A172 (cell line): ENCODE results near the gene POP7. TPM values are rescaled to one million over a fixed set of nuclear protein-coding genes. Genes with fewer than 3 reads are reported as not detected.

Source experiments
- DNase-seq: peaks from one replicate; pipeline ENCODE4 v3.0.0-alpha.2; 2015; ENCODE audit warnings: low spot score
- total RNA-seq: library from RNA; depleted of rRNA; stranded (reverse); fragments of >200 nt; shearing (Covaris generic); gene quantifications from 2 replicates; pipeline ENCODE4 v1.2.3, GENCODE V29; 2014

The POP7 gene
- total RNA-seq, 1 experiment from 2014 or later = 76.9 TPM

DNA sequence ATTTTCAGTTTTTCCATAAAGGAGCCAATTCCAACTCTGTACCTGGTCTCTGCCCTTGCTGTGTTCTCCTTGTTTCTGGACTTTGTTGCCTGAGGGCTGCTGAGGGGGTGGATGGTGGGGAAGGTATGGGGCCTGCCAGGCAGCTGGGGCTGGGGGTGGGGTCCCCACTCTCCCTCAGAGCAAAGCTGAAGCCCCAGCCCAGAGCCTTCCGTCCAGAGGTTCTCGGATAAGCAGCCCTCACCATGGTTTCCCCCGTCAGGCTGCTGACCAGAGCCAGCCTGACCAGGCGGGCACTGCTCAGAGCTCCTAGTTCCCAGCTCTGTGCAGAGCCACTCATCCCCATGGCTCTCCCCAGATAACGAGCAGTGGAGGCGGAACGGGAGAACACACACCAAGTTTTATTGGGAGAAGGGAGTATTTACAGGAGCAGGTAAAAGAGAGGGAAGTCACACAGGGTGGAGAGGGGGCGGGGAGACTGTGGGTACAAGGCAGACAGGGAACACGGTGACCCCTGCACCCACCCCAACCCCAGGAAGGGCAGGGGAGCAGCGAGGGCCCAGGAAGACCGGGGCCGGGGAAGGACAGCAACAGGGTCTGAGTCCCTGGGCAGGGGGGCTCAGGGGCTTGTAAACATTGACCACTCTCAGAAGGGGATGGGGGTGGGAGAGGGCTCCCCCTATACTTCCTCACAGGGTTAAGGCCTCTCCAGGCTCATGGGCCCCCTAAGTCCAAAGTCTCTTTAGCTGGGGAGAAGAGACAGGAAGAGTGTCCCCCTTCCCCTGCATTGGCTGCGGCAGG is 26.6 kb upstream of the POP7 start:
- DNase-seq = no peak

DNA sequence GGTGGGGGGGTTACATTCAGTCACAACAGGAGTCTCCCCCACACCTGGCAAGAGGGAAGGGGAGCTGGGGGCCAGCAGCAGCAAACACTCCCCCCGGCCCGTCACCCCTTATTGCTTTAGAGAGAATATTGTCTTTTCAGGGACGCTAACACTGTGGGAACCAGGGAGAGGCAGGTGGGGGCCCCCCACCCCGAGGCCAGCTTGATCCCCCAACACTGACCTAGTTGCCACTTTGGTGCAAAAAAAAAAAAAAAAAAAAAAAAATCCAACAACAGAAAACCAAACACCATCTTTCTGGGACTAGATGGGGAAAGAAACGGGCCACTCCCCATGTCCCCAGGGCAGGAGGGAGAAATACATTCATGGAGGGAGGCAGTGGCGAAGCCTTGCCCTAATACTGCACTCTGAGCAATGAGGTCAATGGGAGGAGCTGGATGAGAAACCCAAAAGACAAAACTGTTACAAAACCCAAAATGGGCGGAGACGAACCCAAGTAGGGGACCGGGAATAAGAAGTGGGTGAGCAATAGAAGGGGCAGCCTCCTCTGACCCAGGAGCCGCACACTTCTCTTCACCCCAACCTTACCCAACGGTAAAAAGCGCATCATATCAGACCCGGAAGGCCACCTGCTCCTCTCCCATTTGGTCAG is 25.9 kb upstream of the POP7 start:
- DNase-seq = no peak

DNA sequence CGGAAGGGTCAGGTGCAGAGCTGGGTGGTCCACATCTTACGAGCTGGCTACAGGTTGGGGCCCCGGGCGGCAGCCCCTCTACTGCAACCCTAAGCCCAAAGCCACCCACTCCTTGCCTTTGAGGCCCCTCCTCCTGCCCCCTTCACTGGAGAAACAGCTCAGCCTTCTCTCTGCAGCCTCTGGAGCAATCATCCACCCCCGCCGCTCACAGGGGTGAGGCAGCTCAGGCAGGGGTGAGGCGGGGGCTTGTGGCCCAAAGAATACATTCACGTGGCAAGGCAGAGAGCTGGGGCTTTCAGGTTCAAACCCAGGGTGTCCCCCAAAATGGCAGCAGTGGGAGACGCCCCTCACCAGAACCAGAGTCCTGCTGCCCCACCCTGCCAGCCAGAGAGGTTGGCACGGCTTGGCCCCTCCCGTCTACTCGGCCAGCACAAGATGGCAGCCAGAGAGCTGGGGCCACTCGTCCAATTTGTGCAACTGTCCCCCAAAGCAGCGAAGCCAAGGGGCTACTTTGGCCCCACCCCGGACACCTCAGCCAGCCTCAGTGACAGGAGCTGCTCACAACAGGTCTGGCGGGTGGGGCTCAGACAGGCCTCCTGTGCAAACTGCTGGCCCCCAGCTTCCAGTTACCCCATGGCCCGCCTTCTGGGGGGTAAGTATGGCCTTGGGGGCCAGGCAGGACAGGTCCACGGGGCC is 25.2 kb upstream of the POP7 start:
- DNase-seq = no peak

DNA sequence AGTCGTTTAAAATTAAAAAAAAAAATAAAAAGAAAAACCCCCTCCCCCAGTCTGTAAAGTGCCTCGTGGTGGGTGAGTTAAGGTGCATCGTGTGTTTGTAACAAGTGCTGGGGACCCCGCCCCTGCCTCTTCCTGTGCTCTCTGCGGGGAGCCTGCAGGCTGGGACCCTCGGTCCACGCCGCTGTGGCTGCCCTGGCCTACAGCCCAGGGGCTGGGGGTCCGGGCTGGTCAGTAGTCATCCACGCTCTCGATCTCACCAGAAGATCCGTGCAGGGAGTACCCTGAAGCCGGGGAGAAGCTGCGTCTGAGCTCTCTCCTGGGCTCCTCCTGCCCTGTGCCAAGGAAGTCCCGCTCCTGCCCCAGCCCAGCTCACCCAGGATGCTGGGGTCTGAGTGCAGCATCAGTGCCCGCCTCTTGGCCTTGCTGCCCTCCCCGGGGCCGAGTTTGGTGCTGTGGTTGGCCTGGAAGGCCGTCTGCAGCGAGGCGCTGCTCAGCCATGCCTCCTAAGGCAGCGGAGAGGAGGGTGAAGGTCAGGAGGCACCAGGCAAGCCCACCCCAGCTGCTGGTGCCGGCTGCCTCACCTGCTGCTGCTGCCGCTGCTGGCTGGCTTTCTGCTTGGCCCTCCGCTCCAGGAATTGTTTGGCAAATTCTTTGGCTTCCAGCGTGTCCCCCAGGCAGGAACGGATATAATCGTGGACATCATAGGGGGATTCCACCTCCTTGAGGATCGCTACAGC is 24.3 kb upstream of the POP7 start:
- DNase-seq = no peak

DNA sequence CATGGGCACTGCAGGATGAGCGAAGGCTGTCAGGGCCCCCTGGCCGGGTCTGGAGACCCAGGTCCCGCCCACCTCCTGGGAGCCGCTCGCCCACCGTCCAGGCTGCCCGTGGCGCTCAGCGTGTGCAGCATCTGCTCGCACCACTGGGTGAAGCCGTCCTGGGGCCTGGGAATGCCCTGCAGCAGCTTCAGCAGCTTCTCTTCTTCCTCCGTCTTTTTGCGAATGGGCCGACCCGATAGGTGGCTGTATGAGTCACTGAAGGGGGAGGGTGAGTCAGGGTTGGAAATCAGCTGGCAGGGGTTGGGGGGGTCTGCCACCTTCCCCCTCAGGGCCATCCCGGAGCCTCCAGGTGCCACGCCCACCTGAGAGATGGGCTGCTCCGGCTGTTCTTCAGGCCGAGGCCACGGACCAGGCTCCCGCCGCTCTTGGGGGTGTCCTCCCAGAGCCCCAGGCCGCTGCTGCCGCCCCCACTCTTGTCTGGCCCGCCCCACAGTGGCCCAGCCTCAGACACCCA is 23.6 kb upstream of the POP7 start:
- DNase-seq = peak; percentile 74

DNA sequence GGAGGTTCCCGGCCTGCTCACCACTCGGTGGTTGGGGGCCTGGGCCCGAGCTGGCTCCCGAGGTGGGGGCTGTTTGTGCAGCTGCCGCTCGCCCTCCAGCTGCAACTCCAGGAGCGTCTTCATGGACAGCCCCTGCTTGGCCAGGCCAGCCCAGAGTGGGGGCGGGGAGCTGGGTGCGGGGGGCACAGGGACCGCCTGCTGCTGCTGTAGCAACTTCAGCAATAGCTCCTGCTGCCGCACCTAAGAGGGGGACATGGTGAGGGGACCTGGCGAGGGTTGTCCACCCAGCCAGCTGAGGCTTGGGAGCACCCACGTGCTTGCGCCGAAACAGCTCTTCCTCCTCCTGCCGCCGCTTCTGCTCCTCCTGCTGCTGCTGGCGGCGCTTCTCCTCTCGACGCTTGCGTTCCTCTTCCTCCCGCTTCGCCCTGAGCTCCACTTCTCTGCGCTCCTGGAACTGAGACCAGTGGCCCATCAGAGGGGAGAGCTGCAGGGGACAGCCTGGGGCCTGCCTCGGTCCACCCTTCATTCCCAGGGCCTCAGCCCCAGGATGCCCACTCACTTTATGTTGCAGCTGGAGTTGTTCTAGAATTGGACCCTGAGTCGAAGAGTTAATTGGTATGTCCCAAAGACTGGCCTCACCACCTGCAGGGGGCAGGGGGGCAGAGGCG is 22.8 kb upstream of the POP7 start:
- DNase-seq = no peak

DNA sequence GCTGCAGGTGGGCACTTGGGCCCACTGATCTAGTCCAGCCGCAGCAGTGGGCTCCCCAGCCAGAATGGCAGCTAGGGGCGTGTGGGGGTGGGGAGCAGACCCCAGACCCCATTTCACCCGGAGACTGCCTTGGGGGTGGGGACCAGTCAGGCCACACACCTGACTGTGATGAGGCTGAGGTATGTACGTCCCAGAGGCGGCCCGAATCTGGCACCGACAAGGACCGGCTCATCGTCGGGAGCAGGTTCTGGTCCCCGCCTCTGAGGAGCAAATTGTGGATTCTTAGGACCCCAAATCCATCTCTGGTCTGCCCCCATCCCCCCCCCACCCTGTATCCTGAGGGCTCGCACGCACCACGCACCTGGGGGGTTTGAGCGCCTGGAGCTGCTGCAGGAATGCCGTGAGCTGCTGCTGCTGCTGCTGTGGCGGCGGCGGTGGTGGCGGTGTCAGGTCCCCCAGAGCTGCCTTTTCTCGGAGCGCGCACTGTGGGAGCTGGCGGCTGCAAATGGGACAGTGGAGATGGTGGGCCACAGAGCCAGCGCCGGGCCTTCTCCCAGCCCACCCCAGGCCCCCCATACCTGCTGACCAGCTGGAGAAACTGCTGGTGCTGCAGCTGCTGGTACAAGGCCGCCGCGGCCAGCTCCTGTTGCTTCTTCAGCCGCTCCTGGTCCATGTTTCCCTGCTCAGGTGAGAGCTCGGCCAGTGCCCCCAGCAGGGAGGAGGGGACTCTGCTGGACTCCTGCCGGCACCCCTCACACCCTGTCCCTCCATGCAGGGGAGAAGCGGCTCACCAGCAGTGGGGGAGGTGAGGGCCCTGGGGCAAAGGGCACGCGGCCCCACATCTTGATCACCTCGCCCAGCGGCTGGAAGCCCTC is 22.0 kb upstream of the POP7 start:
- DNase-seq = no peak

DNA sequence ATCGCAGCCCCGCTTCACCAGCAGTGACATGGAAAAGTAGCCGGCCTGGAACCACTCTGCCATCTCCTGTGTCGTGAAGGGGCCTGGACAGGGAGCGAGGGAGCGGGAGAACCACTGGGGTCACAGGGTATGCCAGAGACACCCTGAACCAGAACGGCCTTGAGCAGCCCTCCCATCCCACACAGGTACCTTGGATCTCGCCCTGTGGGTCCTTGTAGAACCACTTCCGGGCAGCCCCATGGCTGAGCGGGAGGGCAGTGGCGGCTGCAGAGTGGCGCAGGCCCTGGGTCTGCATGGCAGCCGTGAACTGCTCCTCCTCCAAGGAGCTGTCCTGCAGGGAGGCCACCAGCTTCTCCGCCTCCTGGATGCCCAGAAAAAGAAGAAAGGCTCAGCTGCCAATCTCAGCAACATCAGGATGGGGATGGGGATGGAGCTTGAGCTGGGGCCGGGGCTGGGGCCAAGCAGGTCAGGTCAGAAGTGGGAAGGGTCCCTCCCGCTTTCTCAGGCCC is 21.3 kb upstream of the POP7 start:
- no peak for DNase-seq

DNA sequence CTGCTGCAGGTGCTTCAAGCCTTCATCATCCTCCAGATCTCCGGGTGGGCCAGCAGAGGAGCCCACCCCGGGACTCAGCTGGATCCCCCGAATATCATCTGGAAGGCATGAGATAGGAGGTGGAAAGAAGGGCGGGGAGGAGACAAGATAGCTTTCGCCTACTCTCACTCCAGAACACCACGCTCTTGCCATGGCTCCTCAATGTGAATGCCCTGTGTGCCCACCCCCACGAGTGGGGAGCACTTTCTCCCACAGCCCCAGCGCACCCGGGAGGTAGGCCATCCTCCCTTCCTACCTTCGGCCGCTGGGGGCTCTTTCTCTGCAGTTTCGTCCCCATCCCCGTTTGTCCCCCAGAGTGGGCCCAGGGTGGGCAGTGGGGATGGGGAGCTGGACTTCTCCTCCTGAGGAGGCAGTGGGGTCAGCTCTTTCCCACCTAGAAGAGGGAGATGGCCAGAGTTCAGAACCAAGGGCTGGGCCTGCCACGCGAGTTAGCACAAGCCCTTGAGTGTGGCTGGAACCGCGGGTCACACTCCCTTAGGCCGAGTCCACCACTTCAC is 20.8 kb upstream of the POP7 start:
- no peak for DNase-seq

DNA sequence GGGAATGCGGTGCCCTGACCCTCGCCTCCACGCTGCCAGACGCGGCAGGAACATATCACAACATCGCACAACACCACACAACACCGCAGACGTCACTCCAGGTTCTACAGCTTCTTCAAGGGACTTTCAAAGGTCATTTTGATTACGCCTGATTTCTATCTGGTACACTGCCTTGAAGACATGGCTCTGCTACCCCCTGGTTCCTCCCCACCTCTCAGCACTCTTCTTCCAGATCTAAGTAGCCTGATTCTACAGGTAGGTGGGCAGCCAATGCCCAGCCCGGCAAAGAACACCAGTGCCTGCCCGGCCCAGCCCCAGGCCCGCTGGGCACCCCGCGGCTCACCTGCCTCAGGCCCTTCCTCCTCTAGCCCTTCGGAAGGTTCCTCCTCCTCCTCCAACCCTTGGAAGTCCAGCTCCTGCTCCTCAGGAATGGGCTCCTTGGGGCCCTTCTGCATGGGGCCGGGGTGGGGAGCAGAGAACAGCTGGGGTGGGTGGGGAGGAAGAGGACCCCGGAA is 20.2 kb upstream of the POP7 start:
- no peak for DNase-seq

DNA sequence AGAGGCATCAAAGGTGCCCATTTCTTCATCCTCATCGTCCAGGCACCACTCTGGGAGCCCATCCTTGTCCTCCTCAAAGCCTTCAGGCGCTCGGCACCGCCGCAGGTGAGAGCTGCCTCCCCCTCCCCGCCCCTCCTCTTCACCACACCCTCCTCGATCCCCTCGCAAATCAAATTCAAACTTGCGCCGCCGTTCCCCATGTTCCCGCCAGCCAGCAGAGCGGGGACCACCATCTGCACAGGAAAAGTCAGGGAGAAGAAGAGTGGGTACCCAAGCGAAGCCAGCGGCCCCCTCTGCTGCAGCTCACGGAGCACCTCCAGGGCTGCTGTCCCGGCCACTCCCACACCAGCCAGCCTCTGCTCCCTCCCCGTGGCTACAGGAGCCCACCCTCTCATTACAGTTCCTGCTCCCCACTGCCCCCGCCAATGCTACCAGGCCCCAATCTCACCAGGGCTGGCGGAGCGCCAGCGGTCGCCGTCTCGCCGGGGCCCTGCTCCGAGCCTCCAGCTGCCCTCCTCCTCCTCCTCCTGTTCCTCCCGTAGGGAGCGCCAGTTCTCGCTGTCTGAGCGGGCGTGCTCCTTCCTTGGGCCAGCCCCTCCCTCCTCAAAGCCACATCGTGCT is 19.6 kb upstream of the POP7 start:
- no peak for DNase-seq

DNA sequence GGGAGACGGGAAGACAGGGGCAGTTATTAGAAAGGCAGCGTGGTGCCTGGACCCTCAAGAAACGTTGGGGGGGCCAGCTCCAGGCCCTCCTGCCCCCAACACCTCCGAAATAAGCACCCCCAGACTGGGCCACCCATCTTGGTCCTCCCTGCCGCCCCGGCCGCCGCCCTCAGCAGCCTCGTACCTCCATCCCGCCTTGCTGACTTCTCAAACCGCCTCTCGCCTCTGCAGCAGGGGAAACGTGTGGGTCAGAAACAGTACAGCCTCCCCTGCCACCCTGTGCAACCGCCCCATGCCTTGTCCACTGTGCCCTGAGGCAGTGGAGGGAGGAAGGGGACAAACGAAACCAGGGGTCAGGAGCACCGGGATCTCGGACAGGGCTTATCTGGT is 19.1 kb upstream of the POP7 start:
- no peak for DNase-seq

DNA sequence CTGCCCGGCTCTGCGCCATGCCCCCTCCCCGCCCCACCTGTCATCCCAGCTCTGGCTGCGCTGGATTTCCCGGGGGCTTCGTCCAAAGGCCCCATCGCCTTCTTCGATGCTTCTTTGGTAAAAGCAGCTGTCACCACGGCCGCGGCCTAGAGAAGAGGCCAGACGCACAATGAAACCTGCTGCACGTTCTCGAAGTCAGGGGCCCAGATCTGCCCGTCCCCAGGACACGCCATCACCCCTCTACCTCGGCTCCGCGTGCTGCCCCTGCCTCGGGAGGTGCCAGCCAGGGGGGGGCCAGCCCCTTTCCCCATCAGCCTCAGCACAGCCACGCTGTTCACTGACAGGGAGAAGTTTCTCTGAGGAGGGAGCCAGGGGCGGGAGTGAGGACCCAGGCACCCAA is 18.7 kb upstream of the POP7 start:
- DNase-seq = no peak

DNA sequence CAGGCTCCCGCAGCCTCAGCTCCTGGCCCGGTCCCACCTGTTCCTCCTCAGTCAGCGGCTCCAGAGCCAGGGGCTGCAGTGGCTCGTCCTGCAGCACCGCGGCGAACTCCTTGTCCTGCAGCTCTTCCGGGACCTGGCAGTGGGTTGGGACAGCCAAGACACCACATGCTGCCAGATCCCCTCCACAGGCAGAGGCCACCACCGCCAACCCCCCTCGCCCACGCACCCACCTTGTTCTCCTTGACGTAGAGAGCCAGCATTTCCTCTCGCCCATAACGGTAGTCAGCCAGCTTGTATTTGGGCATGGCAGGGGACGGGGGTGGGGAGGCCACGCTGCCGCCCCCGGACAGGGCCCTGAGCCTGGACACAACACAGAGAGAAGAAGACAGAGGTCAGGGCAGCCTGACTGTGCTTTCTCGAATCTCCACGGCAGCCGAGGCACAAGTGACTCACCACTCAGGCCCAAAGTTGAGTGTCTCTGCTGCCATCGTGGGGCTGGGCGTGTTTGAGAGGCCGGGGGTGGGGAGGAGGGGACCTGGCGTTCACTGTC is 18.1 kb upstream of the POP7 start:
- DNase-seq = no peak

DNA sequence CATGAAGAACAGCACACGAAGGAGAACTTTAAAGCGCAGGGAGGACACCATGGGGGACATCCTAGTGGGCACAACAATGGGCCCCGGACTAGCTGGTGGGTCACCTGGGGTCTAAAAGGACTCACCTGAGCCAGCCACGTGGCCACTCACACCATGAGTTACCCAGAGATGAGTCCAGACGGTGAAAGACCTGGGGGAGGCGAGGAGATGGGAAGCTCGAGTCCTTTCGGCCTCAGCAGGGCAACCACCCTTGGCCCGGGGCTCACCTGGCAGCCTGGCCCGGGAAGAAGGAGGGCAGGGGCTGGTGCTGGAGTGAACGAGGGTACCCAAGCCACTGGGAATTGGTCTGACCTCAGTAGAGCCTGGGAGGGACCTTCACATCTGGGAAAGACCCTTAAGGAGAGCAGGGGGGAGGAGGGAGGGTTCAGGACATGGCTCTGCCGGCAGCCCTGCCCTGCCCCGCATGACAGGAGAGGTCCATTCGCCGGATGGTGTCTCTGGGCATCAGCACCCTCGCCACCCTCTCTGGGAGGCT is 17.5 kb upstream of the POP7 start:
- no peak for DNase-seq

DNA sequence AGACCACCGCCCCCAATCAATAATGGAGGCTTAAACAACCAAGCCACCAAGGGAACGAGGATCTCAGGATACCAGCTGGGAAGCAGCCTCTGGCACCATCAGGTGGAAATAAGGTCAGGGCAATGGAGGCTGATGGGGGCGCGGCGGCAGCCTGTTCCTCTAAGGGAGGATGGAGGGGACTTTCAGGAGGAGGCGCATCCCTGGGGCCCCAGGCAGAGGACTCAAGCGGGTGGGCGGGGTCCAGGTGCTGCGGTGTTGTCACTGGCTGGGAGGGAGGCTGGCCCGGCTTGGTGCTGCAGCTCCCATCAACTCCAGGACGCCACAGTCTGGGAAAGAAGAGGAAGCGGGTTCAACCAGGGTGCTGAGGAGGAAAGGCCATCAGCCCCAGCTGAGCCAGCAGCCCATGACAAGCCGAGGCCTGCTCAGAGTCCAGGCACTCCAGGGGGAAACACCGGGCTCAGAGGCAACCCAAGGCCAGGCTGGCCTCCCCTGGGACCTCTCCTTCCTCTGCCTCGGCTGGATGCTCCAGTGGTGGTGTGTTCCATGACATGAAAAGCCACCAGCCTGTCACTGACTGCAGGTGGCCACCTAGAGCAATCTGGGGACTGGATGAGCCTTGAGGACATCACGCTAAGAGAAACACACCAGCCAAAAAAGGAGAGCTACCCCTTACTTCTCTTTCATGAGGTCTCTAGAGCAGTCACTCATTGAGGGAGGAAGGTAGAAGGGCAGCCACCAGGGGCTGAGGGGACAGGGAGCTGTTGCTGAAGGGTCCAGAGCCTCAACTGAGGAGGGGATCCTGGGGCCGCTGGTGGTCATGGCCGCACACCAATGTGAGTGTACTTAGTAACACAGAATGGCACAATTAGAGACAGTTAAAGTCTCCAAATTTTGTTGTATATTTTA is 16.4 kb upstream of the POP7 start:
- no peak for DNase-seq
